Stimulated activated CD4-positive, alpha-beta T cell treated with anti-CD3 and anti-CD28 coated beads, Interleukin-12 subunit alpha, Interleukin-12 subunit beta, amount 100 ng/mL, for 48 hours (primary cell): ENCODE measurements around the gene ROBO1.
"Not testable (repeated sequence)": the region's sequence is repeated elsewhere in the genome, so short reads cannot be mapped to it uniquely, and the experiment has no call there.

Source experiments
- DNase-seq, 3 donors: peaks; one replicate each; pipeline ENCODE4 v3.0.0-alpha.2; 2020; ENCODE audit warnings: low read depth in 2 of 3, low spot score in 1 of 3

ROBO1 gene

DNA sequence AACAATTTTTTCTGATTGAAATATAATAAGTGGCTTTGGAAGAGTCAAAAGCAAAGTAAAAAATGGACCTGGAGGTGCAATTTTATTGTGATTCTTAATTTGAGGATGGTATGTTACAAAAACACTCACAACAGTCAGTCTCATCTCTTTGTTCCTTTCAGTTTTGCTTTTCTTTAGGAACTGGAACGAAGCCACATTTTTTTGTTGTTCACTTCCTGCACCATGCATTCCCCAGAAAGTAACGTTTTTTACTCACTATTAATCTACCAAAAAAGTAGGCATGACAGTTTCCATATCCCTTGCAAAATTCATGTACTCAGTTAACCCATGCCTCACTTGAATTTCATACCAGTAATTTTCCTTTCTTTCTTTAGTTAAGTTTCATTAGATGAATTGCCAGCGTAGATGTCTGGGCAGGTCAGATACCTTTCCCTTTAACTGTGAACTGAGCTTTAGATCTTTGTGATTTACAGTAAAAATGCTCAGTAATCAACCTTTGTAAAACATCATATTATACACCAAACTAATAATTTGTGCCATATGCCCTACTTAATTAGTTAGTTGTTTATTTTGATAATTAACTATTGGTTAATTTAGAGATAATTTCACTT lies 384.3 kb downstream of the ROBO1 start:
- DNase-seq, result no peak

GRCh38 chr3:79380581-79380980 lies 387.2 kb downstream of the ROBO1 start:
- no peak for DNase-seq

DNA sequence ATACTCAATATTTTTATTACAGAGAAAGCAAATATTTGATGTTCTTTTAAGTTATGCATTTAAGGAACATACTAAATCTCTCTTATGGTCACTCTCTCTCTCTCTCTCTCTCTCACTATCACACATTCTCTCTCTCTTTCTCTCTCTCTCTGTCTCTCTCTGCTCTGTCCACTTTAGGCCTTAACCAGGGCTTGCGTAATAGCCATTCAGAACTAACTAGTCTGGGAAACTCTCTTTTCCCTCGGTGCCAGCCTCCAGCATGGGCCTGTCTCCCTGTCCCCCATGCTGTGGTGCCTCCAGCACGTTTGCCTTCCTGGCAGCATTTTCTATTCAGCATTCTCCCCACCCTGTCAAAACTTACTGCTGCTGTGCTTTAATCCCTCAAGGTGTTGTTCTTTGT lies 389.7 kb downstream of the ROBO1 start:
- DNase-seq, result no peak

- DNase-seq, result no peak
Observed at GRCh38 chr3:79369306-79369705, 398.5 kb downstream of the ROBO1 start.

- DNase-seq, result no peak
Observed at GRCh38 chr3:79368403-79368802, 399.4 kb downstream of the ROBO1 start.

GRCh38 chr3:79367803-79368202 lies 400.0 kb downstream of the ROBO1 start:
- DNase-seq, result no peak

- no peak for DNase-seq
Observed at GRCh38 chr3:79367066-79367465, 400.7 kb downstream of the ROBO1 start.

DNA sequence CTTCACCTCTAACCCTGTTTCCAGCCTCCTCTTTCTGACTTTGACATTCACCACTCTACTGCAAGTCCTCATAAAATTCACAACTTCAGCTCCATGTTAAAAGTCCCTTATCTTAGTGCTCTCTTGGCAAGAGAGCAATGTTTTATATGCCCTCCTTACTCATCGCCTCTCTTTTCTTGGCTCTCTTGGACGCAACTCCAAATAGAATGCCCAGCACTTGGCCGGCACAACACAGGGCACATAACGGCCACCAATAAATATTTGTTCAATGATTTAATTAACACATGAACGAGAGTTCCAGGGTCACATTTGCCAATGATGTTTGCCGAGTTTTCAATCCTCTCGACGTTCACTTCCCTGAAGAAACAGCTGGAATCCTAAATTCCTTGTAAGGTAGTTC lies 401.4 kb downstream of the ROBO1 start:
- no peak for DNase-seq

DNA sequence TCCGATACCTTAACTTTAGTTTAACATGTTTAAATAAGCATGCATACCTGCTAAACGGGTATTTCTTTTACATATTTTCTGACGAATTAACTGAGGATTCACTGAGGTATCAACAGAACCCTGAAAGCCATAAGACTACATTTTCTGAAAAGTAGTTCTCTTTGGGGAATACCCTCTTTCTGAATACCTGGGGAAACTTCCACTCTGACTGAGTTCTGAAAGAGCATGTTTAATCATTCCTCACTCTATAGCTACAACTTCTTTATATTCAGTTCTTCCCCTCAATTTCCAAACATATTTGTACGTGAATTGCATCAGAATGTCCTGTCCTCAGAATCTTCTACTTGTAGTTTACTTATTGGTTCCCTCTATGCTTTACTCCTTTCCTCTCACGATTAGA lies 403.0 kb downstream of the ROBO1 start:
- DNase-seq, result no peak

GRCh38 chr3:79362571-79363270 lies 405.1 kb downstream of the ROBO1 start:
- DNase-seq, result no peak

DNA sequence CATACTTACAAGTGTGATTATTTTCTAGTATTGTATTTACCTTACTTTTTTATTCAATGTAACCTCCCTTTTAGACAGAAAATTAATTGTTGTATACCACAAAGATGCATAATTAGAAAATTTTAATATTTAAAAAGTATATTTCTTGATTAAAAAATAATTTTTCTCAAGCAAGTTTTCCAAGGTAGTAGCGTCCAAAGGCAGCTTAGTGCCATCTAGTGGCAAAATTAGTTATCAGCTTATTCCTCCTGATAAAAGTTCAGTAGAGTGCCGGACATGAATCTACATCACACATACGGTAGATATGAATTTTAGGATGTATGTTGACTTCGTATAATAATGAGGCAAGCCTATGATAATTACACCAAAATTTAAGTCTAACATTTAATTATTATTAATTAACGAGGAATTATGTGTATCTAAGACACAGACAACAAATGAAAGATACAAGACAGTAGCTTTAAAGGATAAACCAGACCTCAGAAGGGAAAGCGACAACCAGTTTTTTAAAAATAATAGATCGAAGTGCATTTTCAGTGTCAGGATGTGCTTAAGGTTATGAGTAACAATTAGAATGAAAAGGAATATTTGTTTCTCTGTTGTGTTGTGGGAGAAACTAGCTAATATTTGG lies 405.9 kb downstream of the ROBO1 start:
- no peak for DNase-seq

DNA sequence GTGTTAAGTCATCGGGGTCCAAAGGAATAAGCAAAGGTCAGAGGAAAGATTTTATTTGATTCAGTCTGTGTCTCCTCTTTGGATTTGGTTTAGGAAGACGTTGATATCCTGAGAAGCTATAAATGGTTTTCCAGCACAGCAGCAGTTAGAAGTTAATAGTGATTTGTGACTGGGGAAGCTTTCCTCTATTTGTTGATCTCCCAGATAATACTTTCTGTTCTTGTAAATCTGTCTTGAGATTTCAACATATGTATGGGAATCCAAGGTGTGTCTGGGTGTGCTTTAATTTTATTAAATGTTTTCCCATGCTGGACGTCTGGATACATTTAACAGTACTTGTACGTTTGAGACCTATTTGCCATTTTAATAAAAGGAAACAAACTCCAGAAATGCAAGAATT lies 409.5 kb downstream of the ROBO1 start:
- DNase-seq, result no peak

DNA sequence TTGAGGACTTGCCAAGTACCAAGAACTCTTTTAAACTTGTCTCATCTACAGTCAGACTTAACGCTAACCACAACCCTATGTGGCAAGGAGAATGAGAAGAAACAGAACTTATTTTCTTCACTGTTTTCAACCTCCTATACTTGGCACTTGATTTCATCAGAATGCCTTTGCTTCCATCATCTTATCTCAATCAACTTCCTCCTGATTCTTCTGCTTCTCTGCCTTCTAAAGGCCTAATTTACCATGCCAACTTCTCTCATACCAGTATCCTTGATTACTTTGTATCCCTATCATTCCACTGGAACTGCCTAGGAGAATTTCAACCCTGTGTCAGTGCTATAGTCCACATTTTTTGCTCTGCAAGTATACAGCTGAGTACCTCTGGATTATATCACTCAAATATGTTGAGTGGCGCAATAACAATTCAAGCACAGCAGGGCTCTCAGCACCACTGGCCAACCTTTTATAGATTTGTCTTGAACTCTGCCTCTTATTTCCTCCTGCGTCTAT lies 413.6 kb downstream of the ROBO1 start:
- no peak for DNase-seq

DNA sequence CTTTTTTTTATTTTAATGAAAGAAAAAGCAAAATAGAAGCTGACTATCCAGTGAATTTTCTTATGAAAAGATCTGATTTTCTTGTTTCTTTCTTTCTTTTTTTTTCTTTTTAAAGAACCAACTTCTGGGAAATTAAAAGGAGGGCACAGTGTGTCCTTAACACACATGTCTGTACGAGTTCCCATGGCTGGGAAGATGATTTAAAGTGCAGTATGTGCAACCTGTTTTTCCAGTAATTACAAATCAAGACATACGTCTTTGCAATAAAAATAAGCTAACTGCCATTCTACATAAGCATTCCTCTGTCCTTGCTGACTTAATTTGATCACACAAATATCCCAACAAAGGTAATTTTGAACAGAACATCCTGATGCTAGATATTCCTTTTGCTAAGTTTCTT lies 416.1 kb downstream of the ROBO1 start:
- DNase-seq, result no peak

DNA sequence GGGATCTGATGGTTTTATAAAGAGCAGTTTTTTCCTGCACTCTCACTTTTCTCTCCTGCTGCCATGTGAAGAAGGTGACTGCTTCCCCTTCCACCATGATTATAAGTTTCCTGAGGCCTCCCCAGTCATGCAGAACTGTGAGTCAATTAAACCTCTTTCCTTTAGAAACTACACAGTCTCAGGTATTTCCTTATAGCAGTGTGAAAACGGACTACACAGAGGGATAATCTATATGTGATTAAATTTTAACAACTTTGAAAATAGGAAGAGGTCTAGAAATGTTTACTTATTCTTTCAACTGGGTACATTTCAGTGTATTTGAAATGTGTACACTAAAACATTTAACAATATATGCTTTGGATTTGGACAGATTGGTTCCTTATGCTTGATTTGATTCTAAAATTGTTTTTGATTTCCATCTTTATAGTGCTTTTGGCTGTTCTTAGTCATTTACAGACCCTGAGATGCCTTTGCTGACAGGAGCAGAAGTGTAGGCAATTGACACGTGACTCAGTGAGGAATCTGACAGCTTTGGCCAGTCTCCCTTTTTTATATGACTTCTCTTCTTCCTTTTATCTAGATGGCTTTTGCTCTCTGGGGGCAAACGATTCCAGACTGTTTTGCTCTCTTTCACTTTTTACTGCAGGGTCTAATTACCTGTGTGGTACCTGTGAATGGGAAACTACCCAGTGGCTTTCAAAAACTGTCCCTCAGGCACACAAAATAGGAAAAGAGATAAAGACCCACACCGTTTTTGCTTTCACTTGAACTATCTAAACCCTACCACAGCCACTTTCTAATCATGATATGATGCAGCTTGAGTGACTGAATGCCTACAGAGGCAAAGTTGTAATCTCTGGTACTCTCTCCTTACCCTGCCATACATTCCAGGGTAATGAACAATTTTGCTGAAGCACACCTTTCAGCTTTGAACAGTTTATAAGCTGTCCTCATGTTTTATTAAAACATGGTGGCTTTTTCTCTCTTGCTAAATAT lies 422.6 kb downstream of the ROBO1 start:
- DNase-seq, result no peak

DNA sequence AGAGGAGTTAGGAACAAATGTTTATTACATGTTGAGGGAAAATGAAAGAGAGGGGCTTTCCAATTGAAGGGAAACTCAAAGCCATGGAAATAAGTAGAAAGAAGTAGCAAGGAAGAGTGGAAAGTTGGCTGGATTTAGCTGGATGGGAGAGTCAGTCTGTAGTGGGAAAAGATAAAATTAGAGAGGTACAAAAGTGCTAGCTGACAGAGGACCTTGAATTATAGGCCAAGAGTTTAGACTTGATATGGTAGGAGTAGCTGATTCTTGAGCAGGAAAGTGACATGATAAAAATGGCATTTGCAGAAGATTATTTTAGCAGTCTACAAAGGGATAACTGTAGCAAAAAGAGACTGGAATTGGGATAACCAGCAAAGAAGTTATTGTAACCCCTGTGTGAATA lies 425.8 kb downstream of the ROBO1 start:
- no peak for DNase-seq

GRCh38 chr3:79339846-79340245 lies 428.0 kb downstream of the ROBO1 start:
- no peak for DNase-seq

DNA sequence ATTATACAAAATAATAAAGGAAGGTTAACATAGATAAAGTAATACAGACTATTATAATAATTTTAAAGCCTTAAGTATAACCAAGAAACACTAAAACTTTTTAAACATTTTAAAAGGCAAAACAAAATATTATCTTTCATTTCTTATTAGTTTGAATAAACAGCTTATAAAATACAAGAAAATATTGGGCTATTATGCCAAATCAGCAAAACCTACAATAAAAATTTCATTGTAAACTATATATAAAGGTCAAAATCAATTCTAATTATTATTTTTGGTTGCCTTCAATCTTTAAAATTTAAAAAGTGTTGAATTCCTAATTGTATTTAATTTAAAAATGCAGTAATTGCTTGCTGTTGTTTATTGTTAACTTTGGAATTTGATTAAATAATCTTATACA lies 430.0 kb downstream of the ROBO1 start:
- DNase-seq, result no peak

DNA sequence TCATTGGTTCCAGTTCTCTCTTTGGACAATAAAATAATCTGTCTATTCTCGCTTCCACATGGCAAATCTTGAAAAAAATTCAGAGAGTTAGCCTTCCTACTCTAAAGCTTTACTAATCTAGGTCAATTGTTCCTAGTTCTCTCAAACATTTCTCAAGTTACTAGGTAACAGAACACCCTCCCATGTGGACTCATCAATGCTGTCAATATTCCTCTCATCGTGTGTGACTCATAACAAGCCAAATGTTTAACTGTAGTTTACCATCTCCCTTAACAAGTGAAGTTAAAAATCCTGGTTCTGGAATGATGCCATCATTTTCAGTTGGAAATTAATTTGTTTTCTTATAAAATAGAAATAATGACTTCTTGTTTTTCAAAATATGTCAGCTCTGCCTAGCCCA lies 438.6 kb downstream of the ROBO1 start:
- no peak for DNase-seq

DNA sequence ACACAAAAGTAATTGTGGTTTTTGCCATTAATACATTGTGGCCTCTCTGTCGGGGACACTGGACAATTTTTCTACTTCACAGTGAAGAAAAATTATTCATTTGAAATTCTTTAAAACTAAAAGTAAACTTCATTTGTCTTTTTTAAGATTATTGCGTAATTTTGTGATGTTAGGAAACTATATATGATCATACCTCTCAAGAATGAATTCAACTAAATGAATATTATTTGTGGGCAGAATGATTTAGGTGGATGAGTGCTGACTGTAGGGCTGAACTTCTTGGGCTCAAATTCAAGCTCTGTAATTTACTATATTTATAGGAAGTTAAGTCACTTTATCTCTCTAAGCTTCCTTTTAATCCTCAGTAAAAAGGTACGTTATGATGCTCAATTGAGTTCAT lies 441.2 kb downstream of the ROBO1 start:
- DNase-seq, result no peak

- not testable (repeated sequence) for DNase-seq
Observed at GRCh38 chr3:79325833-79326383, 441.9 kb downstream of the ROBO1 start.
